ENCODE results near the gene SBNO2.
"Not testable (repeated sequence)": the region's sequence is repeated elsewhere in the genome, so short reads cannot be mapped to it uniquely, and the experiment has no call there.

The SBNO2 gene

DNA sequence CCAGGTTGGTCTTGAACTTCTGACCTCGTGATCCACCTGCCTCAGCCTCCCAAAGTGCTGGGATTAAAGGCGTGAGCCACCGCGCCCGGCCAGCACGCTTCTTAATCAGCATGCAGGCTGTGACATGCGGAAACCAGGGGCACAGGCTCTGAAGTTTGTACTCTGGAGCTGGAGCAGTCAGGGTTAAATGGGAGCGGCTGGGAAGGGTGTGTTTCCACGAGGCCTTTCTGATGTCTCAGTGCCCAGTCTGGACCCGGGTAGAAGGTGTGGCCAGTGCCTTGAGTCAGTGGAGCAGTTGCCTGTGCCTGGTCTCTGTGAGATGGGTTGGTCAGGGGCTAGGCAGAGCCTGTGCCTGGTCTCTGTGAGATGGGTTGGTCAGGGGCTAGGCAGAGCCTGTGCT is 34.8 kb upstream of the SBNO2 start:
- DNase-seq (ENCODE audit: low spot score): not testable (repeated sequence)

DNA sequence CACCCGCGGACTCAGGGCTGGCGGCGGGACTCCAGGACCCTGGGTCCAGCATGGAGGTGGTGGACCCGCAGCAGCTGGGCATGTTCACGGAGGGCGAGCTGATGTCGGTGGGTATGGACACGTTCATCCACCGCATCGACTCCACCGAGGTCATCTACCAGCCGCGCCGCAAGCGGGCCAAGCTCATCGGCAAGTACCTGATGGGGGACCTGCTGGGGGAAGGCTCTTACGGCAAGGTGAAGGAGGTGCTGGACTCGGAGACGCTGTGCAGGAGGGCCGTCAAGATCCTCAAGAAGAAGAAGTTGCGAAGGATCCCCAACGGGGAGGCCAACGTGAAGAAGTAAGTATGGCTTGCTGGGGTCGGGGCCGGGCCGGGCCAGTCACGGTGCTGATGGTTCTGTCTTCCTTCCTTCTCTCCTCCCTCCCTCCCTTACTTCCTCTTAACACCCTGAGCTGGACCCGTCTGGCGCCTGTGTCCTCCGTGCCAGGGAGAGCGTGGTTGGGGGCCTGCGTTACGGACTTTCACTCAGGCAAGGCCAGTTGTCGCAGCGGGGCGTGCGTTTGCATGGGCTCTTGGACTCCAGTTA is 32.9 kb upstream of the SBNO2 start:
- no peak for DNase-seq (ENCODE audit: low spot score)

GRCh38 chr19:1206150-1206863 is 32.2 kb upstream of the SBNO2 start:
- no peak for DNase-seq (ENCODE audit: low spot score)

DNA sequence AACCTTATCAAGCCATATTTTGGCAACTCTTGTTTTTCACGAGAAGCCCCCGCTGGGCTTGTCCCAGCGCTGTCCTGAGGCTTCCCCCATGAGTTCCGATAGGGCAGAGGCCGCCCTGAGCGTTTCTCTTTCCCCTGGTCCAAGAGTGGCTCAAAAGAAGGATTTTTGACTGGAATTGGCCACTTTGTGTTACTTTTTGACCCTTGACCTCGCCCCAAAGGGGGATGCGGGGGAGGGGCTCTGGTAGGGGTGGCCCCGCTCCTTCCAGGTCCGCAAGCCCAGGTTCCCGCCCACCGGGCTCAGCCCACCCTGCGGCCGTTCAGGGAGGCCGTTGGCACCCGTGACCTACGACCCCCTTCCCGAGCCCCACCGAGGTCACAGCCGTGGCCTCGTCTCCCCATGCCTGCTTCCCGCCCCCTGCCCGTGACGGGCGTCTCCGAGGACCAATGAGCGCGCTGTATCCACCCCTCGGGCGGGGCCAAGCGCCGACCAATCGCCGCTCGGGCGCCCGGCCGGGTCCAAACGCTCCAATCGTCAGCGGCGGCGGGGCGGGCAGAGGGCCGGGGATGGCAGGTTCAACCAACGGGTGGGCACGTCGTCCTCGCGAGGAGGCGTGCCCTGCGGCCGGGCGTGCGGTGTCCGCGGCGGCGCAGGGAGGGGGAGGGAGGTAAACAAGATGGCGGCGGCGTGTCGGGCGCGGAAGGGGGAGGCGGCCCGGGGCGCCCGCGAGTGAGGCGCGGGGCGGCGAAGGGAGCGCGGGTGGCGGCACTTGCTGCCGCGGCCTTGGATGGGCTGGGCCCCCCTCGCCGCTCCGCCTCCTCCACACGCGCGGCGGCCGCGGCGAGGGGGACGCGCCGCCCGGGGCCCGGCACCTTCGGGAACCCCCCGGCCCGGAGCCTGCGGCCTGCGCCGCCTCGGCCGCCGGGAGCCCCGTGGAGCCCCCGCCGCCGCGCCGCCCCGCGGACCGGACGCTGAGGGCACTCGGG is 31.3 kb upstream of the SBNO2 start, which contains the start of gene STK11:
STK11 (plus strand) TSS at position 665 of the 986 bp plus-strand sequence. CDS start 1,136 bp downstream, outside the sequence.
- DNase-seq (ENCODE audit: low spot score): peak; percentile 100

DNA sequence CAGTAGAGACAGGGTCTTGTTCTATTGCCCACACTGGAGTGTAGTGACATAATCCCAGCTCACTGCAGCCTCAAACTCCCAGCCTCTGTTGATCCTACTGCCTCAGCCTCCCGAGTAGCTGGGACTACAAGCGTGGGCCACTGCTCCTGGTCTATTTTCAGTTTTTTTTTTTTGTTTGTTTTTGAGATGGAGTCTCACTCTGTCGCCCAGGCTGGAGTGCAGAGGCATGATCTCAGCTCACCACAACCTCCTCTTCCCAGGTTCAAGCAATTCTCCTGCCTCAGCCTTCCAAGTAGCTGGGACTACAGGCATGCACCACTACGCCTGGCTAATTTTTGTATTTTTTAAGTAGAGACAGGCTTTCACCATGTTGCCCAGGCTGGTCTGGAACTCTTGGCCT is 26.5 kb upstream of the SBNO2 start:
- not testable (repeated sequence) for DNase-seq (ENCODE audit: low spot score)

- no peak for DNase-seq (ENCODE audit: low spot score)
Observed at GRCh38 chr19:1199531-1199930, 25.5 kb upstream of the SBNO2 start.

GRCh38 chr19:1189419-1189818 is 15.4 kb upstream of the SBNO2 start:
- no peak for DNase-seq (ENCODE audit: low spot score)

- DNase-seq (ENCODE audit: low spot score): no peak
Observed at GRCh38 chr19:1183543-1184172, 9.6 kb upstream of the SBNO2 start.

DNA sequence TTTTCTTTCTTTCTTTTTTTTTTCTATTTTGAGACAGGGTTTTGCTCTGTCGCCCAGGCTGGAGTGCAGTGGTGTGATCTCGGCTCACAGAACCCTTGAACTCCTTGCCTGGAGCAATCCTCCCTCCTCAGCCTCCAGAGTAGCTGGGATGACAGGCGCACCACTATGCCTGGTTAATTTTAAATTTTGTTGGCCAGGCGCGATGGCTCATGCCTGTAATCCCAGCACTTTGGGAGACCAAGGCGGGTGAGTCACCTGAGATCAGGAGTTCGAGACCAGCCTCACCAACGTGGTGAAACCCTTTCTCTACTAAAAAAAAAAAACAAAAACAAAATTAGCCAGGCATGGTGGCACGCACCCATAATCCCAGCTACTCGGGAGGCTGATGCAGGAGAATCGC is 8.7 kb upstream of the SBNO2 start:
- no peak for DNase-seq (ENCODE audit: low spot score)

DNA sequence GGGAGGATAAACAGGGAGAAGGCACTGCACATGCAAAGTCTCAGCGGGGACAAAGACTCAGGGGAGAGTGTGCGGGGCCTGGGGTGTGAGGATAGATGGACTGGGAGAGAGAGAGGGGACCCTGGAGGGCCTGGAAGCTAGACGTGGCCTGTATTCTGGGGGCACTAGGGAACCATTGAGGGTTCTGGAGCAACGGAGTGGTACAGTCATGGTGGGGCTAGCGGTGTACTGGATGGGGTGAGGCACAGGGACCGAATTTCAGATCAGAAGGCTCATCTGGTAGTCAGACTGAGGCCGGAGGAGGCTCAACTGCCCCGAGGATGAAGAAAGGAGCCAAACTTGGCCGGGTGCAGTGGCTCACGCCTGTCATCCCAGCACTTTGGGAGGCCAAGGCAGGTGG is 8.0 kb upstream of the SBNO2 start:
- DNase-seq (ENCODE audit: low spot score): no peak

- DNase-seq (ENCODE audit: low spot score): no peak
Observed at GRCh38 chr19:1181606-1182005, 7.5 kb upstream of the SBNO2 start.

GRCh38 chr19:1177322-1178114 is 3.5 kb upstream of the SBNO2 start:
- no peak for DNase-seq (ENCODE audit: low spot score)

- peak; percentile 28 for DNase-seq (ENCODE audit: low spot score)
Observed at GRCh38 chr19:1173159-1173844, 766 bp downstream of the SBNO2 start.

DNA sequence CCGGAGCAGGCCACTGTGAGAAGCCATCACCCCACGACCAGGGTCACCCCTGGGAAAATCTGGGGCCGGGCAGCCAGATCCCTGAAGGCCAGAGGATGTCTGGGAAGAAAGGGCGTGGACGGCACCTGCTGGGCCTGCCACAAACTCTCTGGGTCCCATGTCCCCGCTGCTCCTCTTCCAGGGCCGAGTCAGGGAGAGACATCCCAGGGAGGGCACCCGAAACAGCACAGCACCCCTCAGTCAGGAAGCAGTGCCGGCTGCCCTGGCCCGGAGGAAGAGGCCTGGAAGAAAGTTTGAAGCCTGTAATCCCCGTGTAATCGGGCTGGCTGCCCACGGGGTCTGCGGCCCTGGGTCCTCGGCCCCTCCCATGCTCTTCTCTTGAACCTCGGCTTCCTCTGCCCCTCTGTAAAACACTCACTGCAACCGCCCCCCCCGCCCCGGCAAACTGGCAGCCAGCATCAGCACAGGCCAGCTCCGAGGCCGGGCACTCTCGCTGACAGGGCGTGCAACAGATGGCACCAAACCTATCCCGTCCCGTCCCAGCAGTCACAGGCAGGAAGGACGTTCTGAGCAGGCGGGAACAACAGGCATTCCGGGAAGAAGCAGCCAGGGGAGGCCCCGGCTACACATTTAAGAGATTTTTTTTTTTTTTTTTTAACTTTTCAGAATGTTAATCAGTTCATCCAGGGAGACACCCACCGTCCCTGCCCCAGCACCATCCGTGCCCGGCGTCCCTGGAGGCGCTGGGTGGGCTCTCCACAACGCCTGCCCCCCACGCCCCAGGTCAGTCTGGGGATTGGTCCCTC is 1.5 kb downstream of the SBNO2 start:
- no peak for DNase-seq (ENCODE audit: low spot score)

DNA sequence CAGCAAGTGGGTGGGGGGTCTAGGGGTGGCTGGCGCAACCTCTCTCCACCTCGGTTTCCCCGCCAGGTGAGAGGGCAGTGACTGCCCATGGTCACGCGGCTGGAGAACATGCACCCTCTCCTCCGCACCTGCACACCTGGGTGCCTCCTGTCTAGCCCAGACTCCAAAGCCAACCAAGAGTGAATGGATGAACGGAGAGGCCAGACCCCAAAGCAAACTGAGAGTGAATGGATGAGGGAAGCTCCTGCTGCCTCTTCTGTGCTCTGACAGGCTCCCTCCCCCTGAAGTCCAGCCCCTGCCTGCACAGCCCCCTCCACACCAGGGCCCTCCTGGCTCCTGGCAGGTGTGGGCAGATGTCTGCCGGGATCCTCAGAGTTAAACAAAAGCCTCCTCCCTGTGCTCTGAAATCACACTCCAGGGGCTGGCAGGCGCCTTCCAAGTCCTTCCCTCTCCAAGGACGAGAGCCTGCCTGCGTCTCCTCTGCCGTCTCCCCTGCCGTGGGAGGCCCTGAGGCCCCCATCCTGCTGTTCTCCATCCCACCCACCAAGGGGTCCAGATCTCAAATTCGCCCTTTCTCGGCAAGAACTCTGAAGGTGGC is 2.2 kb downstream of the SBNO2 start:
- no peak for DNase-seq (ENCODE audit: low spot score)

DNA sequence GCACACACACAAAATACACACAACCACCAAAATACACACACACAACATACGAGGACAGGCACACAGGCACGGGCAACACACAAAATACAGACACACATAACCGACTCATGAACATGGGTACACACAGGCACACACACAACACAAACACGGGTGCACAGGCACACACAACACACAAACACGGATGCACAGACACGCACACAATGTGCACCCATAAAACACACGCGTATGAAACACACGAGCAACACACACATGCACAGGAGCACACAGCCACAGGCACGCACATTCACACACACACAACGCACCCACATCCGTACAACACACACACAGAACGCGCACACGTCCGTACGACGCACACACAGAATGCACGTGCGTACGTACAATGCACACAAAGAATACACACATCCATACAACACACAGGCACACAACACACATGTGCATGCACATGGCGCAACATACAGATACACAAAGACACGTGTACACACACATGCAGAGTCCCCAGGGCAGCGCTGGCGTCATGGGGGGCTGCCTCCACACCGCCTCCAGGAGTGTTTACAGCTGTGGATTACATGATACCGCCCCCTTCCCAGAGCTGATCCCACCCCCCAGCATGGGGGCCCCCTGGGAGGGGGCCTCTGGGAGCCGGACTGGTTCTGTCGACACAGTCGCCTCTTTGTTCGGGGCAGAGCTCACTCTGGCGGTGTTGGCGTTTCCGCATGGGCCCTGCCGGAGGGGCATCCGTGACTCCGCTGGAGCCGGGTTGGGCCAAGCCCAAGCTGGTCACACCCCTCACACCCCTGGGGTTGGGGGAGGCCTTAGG is 2.9 kb downstream of the SBNO2 start:
- DNase-seq (ENCODE audit: low spot score): no peak

DNA sequence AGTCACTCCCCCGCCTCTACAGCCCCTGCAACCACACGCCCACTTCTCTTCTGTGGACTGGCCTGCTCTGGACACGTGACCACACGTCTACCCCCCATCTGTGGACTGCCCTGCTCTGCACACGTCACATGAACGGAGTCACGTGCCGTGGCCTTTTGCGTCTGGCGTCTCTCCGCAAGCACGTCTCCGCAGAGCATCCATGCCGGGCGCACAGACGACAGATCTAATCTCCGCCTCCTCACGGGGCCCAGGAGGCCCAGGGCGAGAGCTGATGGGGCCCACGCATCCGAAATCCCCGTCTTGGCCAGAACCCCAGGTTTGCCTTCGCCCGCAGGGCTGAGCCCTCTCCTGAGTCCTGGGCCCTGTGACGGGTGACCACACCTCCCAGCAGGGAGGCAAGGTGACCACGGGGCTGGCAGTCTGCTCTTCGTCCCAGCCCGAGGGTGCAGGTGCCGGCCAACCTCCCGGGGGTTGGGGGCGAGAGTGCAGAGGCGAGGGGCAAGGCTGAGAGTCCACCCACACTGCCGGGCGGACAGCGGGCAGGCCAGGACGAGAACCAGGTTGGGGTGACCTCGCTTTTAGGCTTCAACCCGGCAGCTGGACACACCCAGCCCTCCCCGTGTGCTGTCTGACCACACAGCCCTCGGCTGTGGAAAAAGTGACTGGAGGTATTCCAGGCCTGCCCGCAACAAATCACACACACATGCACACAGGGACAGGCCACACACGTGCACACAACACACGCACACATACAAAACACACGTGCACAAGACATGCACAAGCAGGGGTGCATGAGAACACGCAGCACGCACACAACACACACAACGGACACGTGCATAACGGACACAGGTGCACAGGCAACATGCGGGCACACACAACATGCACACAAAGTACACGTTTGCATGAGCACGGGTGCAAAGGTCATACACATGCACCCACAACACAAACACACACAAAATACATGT is 3.9 kb downstream of the SBNO2 start:
- no peak for DNase-seq (ENCODE audit: low spot score)
